ENCODE measurements around the gene CLASP2.

DNA sequence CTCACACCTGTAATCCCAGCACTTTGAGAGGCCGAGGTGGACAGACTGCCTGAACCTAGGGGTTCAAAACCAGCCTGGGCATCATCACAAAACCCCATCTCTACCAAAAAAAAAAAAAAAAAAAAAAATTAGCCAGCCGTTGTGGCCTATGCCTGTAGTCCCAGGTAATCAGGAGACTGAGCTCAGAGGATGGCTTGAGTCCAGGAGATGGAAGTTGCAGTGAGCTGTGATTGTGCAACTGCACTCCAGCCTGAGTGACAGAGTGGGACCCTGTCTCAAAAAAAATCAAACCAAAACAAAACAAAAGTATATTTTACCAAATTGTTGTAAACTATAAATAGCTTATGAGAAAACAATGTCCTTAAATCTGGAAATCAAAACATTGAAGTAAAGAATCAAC lies 243.2 kb downstream of the CLASP2 start:
- no peak for TF ChIP-seq POLR2A (IDR thresholded peaks at IDR 0.05)
- TF ChIP-seq, protein P1, sequence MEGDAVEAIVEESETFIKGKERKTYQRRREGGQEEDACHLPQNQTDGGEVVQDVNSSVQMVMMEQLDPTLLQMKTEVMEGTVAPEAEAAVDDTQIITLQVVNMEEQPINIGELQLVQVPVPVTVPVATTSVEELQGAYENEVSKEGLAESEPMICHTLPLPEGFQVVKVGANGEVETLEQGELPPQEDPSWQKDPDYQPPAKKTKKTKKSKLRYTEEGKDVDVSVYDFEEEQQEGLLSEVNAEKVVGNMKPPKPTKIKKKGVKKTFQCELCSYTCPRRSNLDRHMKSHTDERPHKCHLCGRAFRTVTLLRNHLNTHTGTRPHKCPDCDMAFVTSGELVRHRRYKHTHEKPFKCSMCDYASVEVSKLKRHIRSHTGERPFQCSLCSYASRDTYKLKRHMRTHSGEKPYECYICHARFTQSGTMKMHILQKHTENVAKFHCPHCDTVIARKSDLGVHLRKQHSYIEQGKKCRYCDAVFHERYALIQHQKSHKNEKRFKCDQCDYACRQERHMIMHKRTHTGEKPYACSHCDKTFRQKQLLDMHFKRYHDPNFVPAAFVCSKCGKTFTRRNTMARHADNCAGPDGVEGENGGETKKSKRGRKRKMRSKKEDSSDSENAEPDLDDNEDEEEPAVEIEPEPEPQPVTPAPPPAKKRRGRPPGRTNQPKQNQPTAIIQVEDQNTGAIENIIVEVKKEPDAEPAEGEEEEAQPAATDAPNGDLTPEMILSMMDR (IDR thresholded peaks at IDR 0.05) = no peak
- TF ChIP-seq EP300 (IDR thresholded peaks at IDR 0.05) = no peak
